Limb (tissue), 2 donors: ENCODE results near the gene EDN2.

Experiments used
- DNase-seq, 2 donors: peaks; one replicate each; pipeline ENCODE4 v3.0.0-alpha.2; 2016; ENCODE audit errors: extremely low spot score in 2 of 2

EDN2 gene

GRCh38 chr1:41483001-41483850 is 1.3 kb downstream of the EDN2 start:
- DNase-seq: peak; percentile 30 to 63

GRCh38 chr1:41482001-41482765 is 2.3 kb downstream of the EDN2 start:
- DNase-seq: peak in 1 of 2 donors; percentile 62

GRCh38 chr1:41481109-41481775 is 3.2 kb downstream of the EDN2 start:
- no peak for DNase-seq

- no peak for DNase-seq
Observed at GRCh38 chr1:41480204-41481108, 4.0 kb downstream of the EDN2 start.

DNA sequence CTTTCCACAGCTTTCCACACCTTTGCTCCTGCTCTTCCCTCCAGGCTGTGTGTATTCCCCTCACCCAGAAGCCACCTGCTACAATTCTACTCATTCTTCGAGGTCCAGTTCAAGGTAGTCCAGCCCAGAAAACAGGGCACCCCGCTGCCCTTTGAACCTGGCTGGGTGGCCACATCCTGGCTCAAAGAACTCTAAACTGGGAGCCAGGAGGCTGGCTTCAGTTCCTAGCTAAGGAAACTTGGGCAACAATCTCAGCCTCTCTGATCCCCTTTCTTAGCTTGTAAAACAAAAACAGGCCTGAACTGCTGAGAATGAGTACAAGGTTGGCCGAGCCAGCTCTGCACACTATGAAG is 4.7 kb downstream of the EDN2 start:
- DNase-seq: no peak

DNA sequence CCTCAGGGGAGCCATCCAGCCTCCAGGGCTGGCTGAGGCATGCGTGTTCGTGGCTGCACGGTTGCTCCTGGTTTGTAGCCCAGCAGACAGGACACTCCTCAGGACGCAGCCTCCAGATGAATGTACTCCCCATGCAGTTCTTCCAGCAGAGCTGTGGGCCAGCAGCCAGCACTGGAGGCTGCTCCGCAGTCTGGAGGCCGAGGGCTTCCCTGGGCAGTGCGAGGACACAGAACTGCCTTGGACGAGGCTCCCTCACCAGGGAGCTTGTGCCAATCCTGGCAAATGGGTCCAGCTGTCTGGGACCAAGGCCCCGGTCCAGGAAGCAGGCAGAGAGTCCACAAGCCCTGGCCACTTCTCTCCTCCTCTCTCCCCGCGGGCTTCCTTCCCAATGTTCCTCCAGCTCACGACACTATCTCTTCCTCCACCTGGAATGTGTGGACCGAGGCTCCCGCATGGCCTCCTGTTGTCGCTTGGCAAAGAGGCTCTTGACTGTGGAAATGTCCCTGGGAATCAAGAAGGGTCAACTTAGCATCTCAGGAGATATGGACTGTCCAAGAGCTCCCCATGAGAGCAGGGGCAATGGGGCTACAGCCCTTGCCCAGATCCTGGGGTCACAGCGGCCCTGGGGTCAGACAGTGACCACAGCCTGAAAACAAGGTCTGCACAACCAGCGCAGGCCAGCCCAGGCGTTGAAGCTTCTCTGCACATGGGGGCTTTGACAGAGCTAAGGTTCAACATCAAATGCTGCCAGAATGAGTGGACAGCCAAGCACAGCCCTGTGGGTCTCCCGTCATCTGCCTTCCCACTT is 5.3 kb downstream of the EDN2 start:
- no peak for DNase-seq

GRCh38 chr1:41478118-41478748 is 6.2 kb downstream of the EDN2 start:
- DNase-seq: no peak

GRCh38 chr1:41476807-41477361 is 7.6 kb downstream of the EDN2 start:
- DNase-seq: no peak

- DNase-seq: no peak
Observed at GRCh38 chr1:41475859-41476567, 8.5 kb downstream of the EDN2 start.

GRCh38 chr1:41475346-41475745 is 9.1 kb downstream of the EDN2 start:
- no peak for DNase-seq

GRCh38 chr1:41474490-41475271 is 9.8 kb downstream of the EDN2 start:
- DNase-seq: peak; percentile 75 to 77

- DNase-seq: no peak
Observed at GRCh38 chr1:41473738-41474362, 10.6 kb downstream of the EDN2 start.

DNA sequence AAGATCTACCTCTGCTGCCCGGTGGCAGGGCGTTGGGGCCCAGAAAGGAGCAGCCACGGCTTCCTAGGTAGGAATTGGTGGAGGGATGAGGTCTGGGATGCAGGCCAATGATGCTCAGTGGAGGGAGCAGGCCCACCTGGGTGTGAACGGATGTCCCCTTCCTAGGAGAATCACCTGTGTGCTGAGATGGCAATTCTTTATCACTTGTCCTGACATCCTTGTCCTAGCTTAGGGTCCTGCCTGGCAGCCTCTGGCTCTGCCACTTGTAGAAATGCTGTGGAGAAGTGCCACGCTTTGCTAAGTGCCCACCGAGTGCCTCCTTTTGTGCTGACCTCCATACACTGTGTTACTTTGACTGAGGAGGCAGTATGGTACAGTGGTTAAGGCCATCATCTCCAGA is 12.8 kb downstream of the EDN2 start:
- DNase-seq: no peak

GRCh38 chr1:41469706-41470105 is 14.8 kb downstream of the EDN2 start:
- no peak for DNase-seq

DNA sequence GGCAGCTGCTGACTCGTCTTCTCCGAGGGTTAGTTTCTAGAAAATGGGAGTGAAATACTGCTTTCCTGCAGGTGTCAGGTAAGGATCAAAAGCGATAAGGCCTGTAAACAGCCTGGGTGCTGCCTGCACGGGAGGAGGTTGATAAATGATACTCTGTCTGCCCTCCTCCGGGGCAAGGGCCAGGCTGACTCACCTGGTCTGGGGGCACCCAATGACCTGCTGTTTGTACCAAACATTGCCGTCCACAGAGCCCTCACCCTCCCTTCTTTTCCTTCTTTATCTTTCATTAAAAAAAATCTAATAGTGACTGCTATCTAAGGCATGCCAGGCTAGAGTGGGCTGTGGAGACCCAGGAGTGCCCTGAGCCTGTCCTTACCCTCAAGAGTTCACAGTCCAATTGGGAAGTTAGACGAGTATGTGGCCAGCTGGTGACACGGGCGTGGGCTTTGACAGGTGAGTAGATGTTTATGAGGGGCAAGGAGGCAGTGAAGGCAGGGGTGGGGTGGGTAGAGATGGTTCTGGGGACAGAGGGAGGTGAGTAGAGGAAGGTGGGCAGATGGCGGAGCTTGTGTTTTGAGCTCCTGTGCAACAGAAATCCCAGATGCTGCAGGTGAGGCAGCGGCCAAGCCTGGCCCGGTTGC is 16.2 kb downstream of the EDN2 start:
- DNase-seq: no peak

- no peak for DNase-seq
Observed at GRCh38 chr1:41467673-41468072, 16.8 kb downstream of the EDN2 start.

DNA sequence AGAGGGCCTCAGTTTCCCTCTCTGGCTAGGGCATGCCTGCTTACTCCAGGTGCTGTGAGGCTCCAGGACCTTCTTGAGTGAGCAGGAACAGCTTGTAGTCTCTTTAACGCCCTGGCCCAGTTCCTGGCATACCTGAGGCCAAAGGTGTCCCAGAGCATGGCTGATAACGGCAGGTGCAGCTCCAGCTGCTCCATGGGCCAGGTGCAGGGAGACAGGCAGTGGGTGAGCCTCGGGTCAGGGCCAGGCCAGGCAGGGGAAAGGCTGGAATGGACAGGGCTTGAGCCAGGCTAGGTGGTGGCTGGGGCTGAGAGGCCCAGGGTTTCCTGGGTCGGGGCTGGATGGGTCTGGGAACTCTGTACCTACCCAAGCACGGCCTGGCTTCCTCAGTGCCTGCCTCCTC is 18.3 kb downstream of the EDN2 start:
- no peak for DNase-seq
